ENCODE measurements around the gene SLC7A10. TPM values are rescaled to one million over a fixed set of nuclear protein-coding genes. Genes with fewer than 3 reads are reported as not detected.

Gene SLC7A10
- total RNA-seq, 4 donors from 2014 or later: not detected

GRCh38 chr19:33270769-33271168, 45.1 kb upstream of the SLC7A10 start:
- DNase-seq: no peak
- Histone ChIP-seq H3K4me3 (no peak overlapping the region), H3K9me3 (no peaks in the 10 kb centered on the region), H3K36me3 (no peaks in the 10 kb centered on the region), H3K27ac (no peak overlapping the region), H3K27me3 (no peaks in the 10 kb centered on the region), H3K4me1 (peaks cover 0 to 5% of the 10 kb centered on the region in 2 donors)
- no peak for TF ChIP-seq POLR2A (IDR thresholded peaks at IDR 0.05)
- TF ChIP-seq, protein P1, sequence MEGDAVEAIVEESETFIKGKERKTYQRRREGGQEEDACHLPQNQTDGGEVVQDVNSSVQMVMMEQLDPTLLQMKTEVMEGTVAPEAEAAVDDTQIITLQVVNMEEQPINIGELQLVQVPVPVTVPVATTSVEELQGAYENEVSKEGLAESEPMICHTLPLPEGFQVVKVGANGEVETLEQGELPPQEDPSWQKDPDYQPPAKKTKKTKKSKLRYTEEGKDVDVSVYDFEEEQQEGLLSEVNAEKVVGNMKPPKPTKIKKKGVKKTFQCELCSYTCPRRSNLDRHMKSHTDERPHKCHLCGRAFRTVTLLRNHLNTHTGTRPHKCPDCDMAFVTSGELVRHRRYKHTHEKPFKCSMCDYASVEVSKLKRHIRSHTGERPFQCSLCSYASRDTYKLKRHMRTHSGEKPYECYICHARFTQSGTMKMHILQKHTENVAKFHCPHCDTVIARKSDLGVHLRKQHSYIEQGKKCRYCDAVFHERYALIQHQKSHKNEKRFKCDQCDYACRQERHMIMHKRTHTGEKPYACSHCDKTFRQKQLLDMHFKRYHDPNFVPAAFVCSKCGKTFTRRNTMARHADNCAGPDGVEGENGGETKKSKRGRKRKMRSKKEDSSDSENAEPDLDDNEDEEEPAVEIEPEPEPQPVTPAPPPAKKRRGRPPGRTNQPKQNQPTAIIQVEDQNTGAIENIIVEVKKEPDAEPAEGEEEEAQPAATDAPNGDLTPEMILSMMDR (IDR thresholded peaks at IDR 0.05): no peak
- intact Hi-C loops (cut with DNase I; ENCODE audit: low total_unique reads): no loop called here

DNA sequence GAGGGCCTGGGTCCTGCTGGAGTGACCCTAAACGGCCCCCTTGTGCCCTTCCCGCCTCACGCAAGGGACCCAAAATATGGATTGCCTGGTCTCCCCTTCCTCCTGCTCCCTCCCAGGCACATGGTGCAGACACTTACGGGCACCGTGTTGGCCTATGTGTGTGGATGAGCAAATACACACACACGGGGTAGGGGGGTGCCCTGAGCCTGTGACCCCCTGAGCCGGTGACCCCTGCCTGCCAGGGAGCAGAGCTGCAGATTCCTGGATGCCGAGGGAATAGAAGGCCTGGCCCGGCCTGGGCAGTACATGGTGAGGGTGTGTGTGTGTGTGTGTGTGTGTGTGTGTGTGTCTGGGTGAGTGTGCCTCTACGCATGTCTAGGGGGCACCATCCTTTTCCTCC, 43.4 kb upstream of the SLC7A10 start:
- intact Hi-C loops (cut with DNase I; ENCODE audit: low total_unique reads): no loop called here
- Histone ChIP-seq H3K4me3 (no peak overlapping the region), H3K9me3 (no peaks in the 10 kb centered on the region), H3K4me1 (peaks cover 0 to 5% of the 10 kb centered on the region in 2 donors), H3K27ac (no peak overlapping the region), H3K27me3 (no peaks in the 10 kb centered on the region), H3K36me3 (no peaks in the 10 kb centered on the region)
- TF ChIP-seq, protein P1 (IDR thresholded peaks at IDR 0.05): no peak
- no peak for TF ChIP-seq POLR2A (IDR thresholded peaks at IDR 0.05)
- no peak for DNase-seq

DNA sequence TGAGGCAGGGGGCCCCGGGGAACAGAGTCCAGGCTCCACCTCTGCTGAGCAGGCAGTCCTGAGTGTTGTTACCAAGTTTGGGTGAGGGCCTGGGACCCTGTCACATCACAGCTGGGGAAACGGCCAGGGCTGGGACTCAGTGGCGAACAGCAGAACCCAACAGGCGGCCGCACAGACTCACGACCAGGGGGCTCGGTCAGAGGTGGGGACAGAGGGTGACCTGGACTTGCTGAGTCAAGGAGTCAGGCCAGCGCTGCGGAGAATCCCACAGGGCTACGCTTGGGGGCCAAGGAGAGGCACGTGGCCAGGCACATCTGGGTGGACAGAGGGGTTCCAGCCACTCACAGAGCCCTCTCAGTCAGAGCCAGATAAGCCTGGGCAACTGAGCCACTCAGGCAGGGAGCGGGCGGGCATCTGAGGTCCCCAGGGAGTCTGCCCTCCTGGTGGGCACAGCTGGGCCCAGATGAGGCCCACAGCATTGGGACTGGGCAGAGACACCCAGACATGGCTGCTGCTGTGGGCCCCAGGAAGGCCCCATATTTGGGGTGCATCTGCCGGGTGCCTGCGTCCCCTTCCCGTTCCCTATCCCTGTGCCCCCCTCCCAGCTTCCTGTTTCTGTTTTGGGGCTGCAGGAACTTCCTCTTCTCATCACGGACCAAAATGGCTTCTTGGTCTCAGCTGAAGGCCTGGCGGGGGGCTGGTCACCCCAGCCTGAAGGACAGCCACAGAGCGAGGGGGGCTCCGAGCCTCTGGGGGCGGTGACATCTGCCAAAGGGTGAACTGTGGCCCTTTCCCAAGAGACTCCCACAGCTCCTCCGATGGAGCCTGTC, 42.7 kb upstream of the SLC7A10 start:
- Histone ChIP-seq H3K4me3 (no peak overlapping the region), H3K36me3 (no peaks in the 10 kb centered on the region), H3K4me1 (peaks cover 0 to 2% of the 10 kb centered on the region in 2 donors), H3K27me3 (no peaks in the 10 kb centered on the region), H3K27ac (no peak overlapping the region), H3K9me3 (no peaks in the 10 kb centered on the region)
- DNase-seq: no peak
- intact Hi-C loops (cut with DNase I; ENCODE audit: low total_unique reads): no loop called here
- TF ChIP-seq POLR2A (IDR thresholded peaks at IDR 0.05): no peak
- TF ChIP-seq, protein P1 (IDR thresholded peaks at IDR 0.05): no peak

- Histone ChIP-seq H3K27ac (no peak overlapping the region), H3K4me1 (no peaks in the 10 kb centered on the region), H3K36me3 (no peaks in the 10 kb centered on the region), H3K27me3 (no peaks in the 10 kb centered on the region), H3K9me3 (no peaks in the 10 kb centered on the region), H3K4me3 (no peak overlapping the region)
- intact Hi-C loops (cut with DNase I; ENCODE audit: low total_unique reads): no loop called here
- no peak for DNase-seq
- TF ChIP-seq, protein P1 (IDR thresholded peaks at IDR 0.05): no peak
- no peak for TF ChIP-seq POLR2A (IDR thresholded peaks at IDR 0.05)
These were observed 42.1 kb upstream of the SLC7A10 start for GRCh38 chr19:33267706-33268105.

DNA sequence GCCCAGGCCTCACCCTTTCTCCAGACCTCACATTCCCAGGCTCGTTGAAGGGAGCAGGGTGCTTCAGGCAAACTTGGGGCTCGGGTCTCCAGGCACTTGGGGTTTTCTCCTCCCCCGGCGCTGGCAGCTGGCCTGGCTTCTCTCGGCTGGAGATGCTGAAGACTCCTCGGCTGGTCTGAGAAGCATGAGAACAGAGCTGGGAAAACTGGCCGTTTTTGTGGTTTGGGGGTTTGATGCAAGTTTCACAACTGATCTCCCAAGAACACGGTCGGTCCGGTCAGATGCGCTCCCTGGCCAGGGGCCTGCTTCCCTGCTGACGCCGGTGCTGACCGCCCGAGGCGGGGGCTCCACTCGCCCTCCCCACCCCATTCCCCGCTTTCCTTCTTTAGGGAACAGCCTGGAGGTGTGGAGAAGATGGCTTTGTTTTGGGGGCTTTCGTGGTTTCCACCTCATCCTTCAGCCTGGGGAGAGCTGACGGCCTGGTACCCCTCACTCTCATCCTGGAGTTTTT, 41.4 kb upstream of the SLC7A10 start:
- H3K27me3 ChIP-seq: no peaks in the 10 kb centered on the region
- DNase-seq: no peak
- no peaks in the 10 kb centered on the region for H3K9me3 ChIP-seq
- TF ChIP-seq, protein P1 (IDR thresholded peaks at IDR 0.05): no peak
- TF ChIP-seq POLR2A (IDR thresholded peaks at IDR 0.05): no peak
- H3K27ac ChIP-seq: no peak overlapping the region
- intact Hi-C loops (cut with DNase I; ENCODE audit: low total_unique reads): no loop called here
- no peak overlapping the region for H3K4me3 ChIP-seq
- H3K4me1 ChIP-seq: no peaks in the 10 kb centered on the region
- no peaks in the 10 kb centered on the region for H3K36me3 ChIP-seq
